ENCODE measurements around the gene PREX1.
"Not testable (repeated sequence)": the region's sequence is repeated elsewhere in the genome, so short reads cannot be mapped to it uniquely, and the experiment has no call there.

The PREX1 gene

GRCh38 chr20:48789781-48790472 lies 37.9 kb downstream of the PREX1 start:
- no peak for DNase-seq

- DNase-seq: no peak
Observed at GRCh38 chr20:48789185-48789668, 38.6 kb downstream of the PREX1 start.

- no peak for DNase-seq
Observed at GRCh38 chr20:48788486-48789072, 39.2 kb downstream of the PREX1 start.

- DNase-seq: no peak
Observed at GRCh38 chr20:48787861-48788375, 39.9 kb downstream of the PREX1 start.

- no peak for DNase-seq
Observed at GRCh38 chr20:48786951-48787705, 40.7 kb downstream of the PREX1 start.

- no peak for DNase-seq
Observed at GRCh38 chr20:48785801-48786200, 42.0 kb downstream of the PREX1 start.

- DNase-seq: no peak
Observed at GRCh38 chr20:48785256-48785655, 42.5 kb downstream of the PREX1 start.

- no peak for DNase-seq
Observed at GRCh38 chr20:48784273-48784641, 43.5 kb downstream of the PREX1 start.

GRCh38 chr20:48783533-48784272 lies 44.1 kb downstream of the PREX1 start:
- no peak for DNase-seq

GRCh38 chr20:48782901-48783308 lies 44.9 kb downstream of the PREX1 start:
- no peak for DNase-seq

- no peak for DNase-seq
Observed at GRCh38 chr20:48782053-48782452, 45.7 kb downstream of the PREX1 start.

GRCh38 chr20:48781634-48782033 lies 46.2 kb downstream of the PREX1 start:
- DNase-seq: no peak

- no peak for DNase-seq
Observed at GRCh38 chr20:48779435-48779834, 48.4 kb downstream of the PREX1 start.

GRCh38 chr20:48777821-48778220 lies 50.0 kb downstream of the PREX1 start:
- DNase-seq: no peak

GRCh38 chr20:48777005-48777404 lies 50.8 kb downstream of the PREX1 start:
- DNase-seq: no peak

- DNase-seq: no peak
Observed at GRCh38 chr20:48776306-48776705, 51.5 kb downstream of the PREX1 start.

GRCh38 chr20:48775545-48775944 lies 52.3 kb downstream of the PREX1 start:
- DNase-seq: not testable (repeated sequence)

- no peak for DNase-seq
Observed at GRCh38 chr20:48774696-48775095, 53.1 kb downstream of the PREX1 start.

GRCh38 chr20:48773837-48774418 lies 53.9 kb downstream of the PREX1 start:
- no peak for DNase-seq

GRCh38 chr20:48772183-48772976 lies 55.4 kb downstream of the PREX1 start:
- no peak for DNase-seq

GRCh38 chr20:48771542-48771941 lies 56.3 kb downstream of the PREX1 start:
- DNase-seq: no peak

Data from NCI-H510A (cell line).